HG03064 (cell line): ENCODE data around the gene GREB1L.
"Not testable (repeated sequence)": the region's sequence is repeated elsewhere in the genome, so short reads cannot be mapped to it uniquely, and the experiment has no call there.

ENCODE experiments used
- ATAC-seq: cut with Tn5 transposase; IDR thresholded peaks from one replicate; pipeline ENCODE4 v1.9.1; 2021; ENCODE audit warnings: low read depth; ENCODE audit not compliant: unreplicated experiment

Gene GREB1L

GRCh38 chr18:21303895-21304294, 61.9 kb downstream of the GREB1L start:
- no peak for ATAC-seq

GRCh38 chr18:21305621-21306020, 63.6 kb downstream of the GREB1L start:
- no peak for ATAC-seq

GRCh38 chr18:21306368-21306767, 64.3 kb downstream of the GREB1L start:
- no peak for ATAC-seq

- ATAC-seq, result no peak
Observed at GRCh38 chr18:21307578-21307977, 65.5 kb downstream of the GREB1L start.

GRCh38 chr18:21309248-21309647, 67.2 kb downstream of the GREB1L start:
- ATAC-seq, result no peak

GRCh38 chr18:21311980-21312379, 69.9 kb downstream of the GREB1L start:
- not testable (repeated sequence) for ATAC-seq

- no peak for ATAC-seq
Observed at GRCh38 chr18:21313576-21313975, 71.5 kb downstream of the GREB1L start.

- no peak for ATAC-seq
Observed at GRCh38 chr18:21314724-21315123, 72.7 kb downstream of the GREB1L start.

GRCh38 chr18:21315126-21315525, 73.1 kb downstream of the GREB1L start:
- not testable (repeated sequence) for ATAC-seq

GRCh38 chr18:21315741-21316197, 73.7 kb downstream of the GREB1L start:
- no peak for ATAC-seq

- no peak for ATAC-seq
Observed at GRCh38 chr18:21316296-21316695, 74.3 kb downstream of the GREB1L start.

- ATAC-seq, result no peak
Observed at GRCh38 chr18:21321711-21322110, 79.7 kb downstream of the GREB1L start.

- ATAC-seq, result no peak
Observed at GRCh38 chr18:21327101-21327500, 85.1 kb downstream of the GREB1L start.

- ATAC-seq, result no peak
Observed at GRCh38 chr18:21330122-21330701, 88.2 kb downstream of the GREB1L start.

- no peak for ATAC-seq
Observed at GRCh38 chr18:21331065-21331464, 89.0 kb downstream of the GREB1L start.

GRCh38 chr18:21335927-21336488, 94.0 kb downstream of the GREB1L start:
- ATAC-seq, result no peak

GRCh38 chr18:21336846-21337245, 94.8 kb downstream of the GREB1L start:
- ATAC-seq, result no peak

GRCh38 chr18:21341141-21341540, 99.1 kb downstream of the GREB1L start:
- ATAC-seq, result no peak

- no peak for ATAC-seq
Observed at GRCh38 chr18:21342372-21342771, 100.3 kb downstream of the GREB1L start.

- ATAC-seq, result no peak
Observed at GRCh38 chr18:21344860-21345259, 102.8 kb downstream of the GREB1L start.

GRCh38 chr18:21345840-21346239, 103.8 kb downstream of the GREB1L start:
- ATAC-seq, result no peak

- ATAC-seq, result no peak
Observed at GRCh38 chr18:21359746-21360145, 117.7 kb downstream of the GREB1L start.
